ENCODE data around the gene WFIKKN2.
"Not testable (repeated sequence)": the region's sequence is repeated elsewhere in the genome, so short reads cannot be mapped to it uniquely, and the experiment has no call there.

The WFIKKN2 gene

DNA sequence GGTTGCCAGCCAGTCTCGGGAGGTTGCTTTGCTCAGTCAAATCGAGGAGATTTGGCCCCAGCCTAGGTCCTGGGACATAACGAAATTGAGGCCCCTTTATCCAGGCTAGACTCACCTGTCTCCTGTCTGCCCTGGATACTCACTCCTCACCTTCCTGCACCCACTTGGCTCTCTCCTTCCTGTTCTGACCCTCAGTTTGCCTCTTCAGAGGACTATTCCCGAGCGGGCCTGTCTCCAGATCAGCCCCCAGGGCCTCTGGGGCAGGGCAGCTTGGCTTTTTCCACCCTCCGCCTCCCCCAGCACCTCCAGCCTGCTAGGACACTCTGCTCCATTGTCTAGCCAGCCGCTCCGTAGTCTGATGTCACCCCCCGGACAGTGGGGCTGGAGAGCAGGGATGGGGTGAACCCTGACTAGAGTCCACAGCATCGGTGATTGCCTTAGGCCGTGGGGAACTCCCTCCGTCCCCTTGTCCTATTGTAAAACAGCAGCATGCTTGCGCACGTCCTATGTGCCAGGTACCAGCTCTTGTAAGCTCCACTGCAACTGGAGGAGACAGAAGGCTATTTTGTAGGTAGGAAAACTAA lies 8.8 kb downstream of the WFIKKN2 start:
- peak in 28 of 42 donors; percentile 35 to 84 (median 64) for DNase-seq
- intact Hi-C loops (cut with DNase I), result loop anchor here (5.0 kb wide), 1 partner anchor 297 kb away; the partner anchor contains the start of gene SPATA20

GRCh38 chr17:50845240-50846147 lies 10.1 kb downstream of the WFIKKN2 start:
- DNase-seq, result peak in 21 of 42 donors; percentile 11 to 82 (median 49)
- intact Hi-C loops (cut with DNase I), result no loop called here

DNA sequence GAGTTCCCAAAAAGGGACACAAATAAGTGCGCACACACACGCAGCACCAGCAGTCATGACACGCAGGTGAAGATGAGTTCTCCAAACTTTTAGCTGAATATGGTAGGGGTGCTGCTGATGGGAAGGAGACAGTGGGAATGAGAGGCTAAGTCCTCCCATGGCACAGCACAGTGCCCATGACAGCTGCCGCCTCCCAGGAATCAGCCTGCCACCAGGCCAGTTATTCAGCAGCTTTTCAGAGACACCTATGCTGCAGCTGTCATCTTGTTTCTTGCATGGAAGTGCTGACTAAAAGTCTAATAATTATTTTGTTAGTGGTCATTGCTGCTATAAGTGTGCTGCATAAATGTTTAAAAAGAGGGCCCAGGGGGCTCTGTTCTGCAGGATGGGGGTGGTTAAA lies 12.2 kb downstream of the WFIKKN2 start:
- peak in 1 of 42 donors; percentile 11 for DNase-seq
- intact Hi-C loops (cut with DNase I), result no loop called here

GRCh38 chr17:50848039-50848438 lies 12.7 kb downstream of the WFIKKN2 start:
- peak in 1 of 42 donors; percentile 2 for DNase-seq
- intact Hi-C loops (cut with DNase I), result no loop called here

DNA sequence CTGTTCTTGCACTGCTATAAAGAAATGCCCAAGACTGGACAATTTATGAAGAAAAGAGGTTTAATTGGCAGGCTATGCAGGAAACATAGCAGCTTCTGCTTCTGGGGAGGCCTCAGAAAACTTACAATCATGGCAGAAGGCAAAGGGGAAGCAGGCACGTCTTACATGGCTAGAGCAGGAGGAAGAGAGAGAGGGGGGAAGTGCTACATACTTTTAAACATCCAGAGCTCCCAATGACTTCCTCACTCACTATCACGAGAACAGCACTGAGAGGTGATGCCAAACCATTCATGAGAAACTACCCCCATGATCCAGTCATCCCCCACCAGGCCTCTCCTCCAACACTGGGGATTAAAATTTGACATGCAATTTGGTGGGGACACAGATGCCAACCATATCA lies 13.3 kb downstream of the WFIKKN2 start:
- peak in 2 of 42 donors; percentile 3 to 21 for DNase-seq
- intact Hi-C loops (cut with DNase I), result no loop called here

DNA sequence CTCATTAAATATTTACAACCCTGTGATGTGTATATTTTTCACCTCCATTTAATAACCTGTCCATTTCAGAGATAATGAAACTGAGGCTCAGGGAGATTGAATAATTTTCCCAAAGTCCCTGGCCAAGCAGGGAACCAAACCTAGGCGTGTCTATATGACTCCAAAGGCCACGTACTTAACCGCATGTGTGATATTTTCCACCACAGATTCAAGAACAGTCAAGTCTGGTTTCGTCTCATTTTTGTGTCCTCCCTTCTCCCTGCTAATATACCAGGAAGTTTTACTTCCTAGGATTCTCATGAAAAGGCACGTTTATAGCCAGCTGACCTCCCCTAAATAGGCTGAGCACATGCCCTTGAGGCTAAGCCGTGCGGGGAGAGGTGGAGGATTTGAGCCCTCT lies 15.3 kb downstream of the WFIKKN2 start:
- intact Hi-C loops (cut with DNase I), result loop anchor here (5.0 to 10.0 kb wide), 2 partner anchors 102 to 304 kb away; partner anchors contain the start of gene NME1
- DNase-seq, result no peak

- intact Hi-C loops (cut with DNase I), result loop anchor here (5.0 to 10.0 kb wide), 2 partner anchors 99 to 302 kb away; partner anchors contain the start of gene NME1
- peak in 1 of 42 donors; percentile 22 for DNase-seq
Measured at GRCh38 chr17:50853015-50853615, 17.7 kb downstream of the WFIKKN2 start.

DNA sequence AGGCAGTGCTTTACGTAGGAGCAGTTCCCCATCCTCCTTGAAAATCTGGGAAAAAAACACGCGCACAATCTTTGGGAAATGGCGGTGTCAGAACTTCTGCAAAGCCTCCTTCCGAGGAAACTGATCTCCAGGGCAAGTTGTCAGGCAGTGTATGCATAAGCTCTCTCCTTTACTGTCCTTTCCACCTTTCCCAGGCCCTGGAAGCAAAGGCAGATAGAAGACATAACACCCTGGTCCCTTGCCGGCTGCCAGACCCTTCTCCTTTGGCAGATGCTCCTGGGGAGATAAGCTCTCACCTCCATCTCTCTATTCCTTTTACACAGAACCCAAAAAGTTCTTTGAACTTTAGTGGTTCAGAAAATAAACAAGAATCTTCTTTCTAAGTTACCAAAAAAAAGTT lies 18.4 kb downstream of the WFIKKN2 start:
- intact Hi-C loops (cut with DNase I), result loop anchor here (5.0 to 10.0 kb wide), 2 partner anchors 99 to 301 kb away; partner anchors contain the start of gene NME1
- DNase-seq, result peak in 2 of 42 donors; percentile 4 to 17

- intact Hi-C loops (cut with DNase I), result loop anchor here (10.0 kb wide), 1 partner anchor 299 kb away; the partner anchor contains the start of gene NME1
- no peak for DNase-seq
Measured at GRCh38 chr17:50855708-50856330, 20.4 kb downstream of the WFIKKN2 start.

DNA sequence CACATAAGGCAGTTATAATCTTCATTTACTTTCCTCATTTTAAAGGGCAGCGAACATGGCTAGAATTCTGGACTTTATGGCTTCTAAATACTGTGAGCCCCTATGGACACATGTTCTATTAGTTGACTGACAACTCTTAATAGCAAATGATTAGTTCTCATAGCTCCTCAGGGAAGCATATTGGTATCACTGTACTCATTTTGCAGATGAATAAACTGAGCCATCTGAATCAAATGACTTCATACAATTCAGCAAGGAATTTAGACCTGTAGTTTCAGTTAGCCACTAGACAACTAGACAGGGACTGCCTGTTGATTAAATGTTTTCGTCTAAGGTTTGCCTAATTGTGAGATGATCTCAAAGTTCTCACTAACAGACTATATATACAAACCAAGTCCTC lies 21.0 kb downstream of the WFIKKN2 start:
- intact Hi-C loops (cut with DNase I), result loop anchor here (10.0 kb wide), 1 partner anchor 298 kb away; the partner anchor contains the start of gene NME1

DNA sequence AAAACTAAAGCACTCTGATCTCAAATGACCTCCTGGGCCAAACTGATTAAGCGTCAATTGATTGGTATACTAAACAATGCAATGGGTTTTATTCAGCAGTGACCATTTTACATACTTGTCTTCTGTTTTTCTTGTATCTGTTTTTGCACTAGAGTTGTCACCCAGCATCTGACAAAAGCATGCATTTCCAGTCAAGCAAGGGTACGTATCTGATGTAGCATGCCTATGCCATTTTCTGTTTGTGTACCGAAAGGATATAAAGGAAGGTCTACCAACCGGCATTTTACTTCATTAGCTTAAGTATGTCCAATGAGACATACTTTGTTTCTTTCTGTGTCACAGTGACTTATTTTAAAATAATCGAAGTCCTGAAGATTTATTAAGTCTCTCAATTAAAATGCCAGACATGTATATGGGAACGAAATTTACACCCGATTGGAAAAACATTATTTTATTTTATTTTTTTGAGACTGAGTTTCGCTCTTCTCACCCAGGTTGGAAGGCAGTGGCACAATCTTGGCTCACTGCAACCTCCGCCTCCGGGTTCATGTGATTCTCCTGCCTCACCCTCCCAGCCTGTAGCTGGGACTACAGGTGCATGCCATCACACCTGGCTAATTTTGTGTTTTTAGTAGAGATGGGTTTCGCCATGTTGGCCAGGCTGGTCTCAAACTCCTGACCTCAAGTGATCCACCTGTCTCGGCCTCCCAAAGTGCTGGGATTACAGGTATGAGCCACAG lies 23.3 kb downstream of the WFIKKN2 start:
- intact Hi-C loops (cut with DNase I), result loop anchor here (10.0 kb wide), 1 partner anchor 296 kb away; the partner anchor contains the start of gene NME1
- no peak for DNase-seq

More for the DNA sequence above, 21.0 kb downstream of the WFIKKN2 start:
- DNase-seq, result no peak

DNA sequence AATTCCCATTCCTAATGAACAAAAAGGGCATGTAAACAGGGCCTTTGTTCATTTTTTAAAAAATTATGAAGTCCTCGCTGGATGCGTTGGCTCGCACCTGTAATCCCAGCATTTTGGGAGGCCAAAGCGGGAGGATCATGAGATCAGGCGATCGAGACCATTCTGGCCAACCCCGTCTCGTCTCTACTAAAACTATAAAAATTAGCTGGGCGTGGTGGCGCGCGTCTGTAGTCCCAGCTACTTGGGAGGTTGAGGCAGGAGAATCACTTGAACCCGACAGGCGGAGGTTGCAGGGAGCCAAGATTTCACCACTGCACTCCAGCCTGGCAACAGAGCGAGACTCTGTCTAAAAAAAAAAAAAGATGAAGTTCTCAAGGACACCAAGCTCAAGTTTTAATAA lies 24.3 kb downstream of the WFIKKN2 start:
- intact Hi-C loops (cut with DNase I), result loop anchor here (10.0 kb wide), 1 partner anchor 295 kb away; the partner anchor contains the start of gene NME1
- not testable (repeated sequence) for DNase-seq

GRCh38 chr17:50861334-50861676 lies 25.9 kb downstream of the WFIKKN2 start:
- intact Hi-C loops (cut with DNase I), result no loop called here

DNA sequence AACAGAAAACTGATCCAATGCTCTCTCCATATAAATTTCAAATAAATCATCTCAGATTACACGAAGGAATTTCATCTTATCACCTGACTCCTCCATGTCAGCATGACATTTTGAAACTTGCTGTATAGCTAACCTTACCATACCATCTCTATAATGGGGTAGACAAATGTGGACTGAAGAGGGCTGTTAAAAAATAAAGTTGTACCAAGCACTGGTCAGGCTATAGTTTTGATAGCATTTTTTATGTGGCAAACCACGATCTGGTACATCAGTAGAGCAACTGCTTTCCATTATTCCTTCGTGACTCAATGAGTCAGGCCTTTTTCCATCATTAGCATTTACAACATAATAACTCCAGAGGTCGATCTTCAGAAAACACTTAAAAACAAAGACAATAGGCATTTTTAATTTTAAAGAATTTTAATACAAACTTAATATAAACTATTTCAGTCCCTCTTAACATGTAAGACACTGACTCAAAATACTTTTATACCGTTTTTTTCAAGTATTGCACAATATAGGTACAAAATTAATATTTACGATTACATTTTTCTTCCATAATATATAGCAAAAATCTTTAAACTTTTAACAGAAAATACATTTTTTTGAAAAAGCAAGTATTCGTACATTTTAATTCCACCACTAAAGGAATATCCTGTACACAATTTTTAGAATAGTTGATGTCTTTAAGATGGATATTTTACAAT lies 26.6 kb downstream of the WFIKKN2 start:
- intact Hi-C loops (cut with DNase I), result no loop called here

More at GRCh38 chr17:50861334-50861676, 25.9 kb downstream of the WFIKKN2 start:
- no peak for DNase-seq

DNA sequence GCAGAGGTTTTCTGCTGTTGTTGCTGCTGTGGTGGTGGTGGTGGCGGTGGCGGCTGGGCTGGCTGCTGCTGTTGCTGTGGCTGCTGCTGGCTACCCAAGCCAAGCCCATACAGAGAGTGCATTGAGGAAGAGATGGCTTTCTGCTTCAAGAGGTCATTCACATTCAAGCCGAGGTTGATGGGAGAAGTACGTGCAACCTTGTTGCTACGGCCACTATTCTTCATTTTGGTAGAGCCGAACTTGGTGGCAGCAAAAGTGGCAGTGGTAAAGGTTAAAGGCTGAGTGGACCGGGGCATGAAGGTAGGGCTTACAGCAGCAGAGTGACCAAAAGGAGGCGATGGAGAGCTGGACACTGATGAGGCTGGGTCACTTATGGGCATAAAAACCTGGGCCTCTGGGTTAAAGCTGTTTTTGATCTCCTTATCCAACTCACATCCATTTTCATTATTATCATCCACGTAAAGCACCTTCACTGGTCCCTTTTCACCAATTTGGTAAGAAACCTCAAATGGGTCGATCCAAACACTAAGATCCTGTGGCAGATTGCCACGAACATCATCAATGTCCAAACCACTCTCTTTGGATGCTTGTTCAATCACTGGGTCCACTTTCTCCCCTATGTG lies 27.9 kb downstream of the WFIKKN2 start:
- intact Hi-C loops (cut with DNase I), result no loop called here

More for the DNA sequence above, 26.6 kb downstream of the WFIKKN2 start:
- no peak for DNase-seq

GRCh38 chr17:50863931-50864330 lies 28.5 kb downstream of the WFIKKN2 start:
- DNase-seq, result no peak
- intact Hi-C loops (cut with DNase I), result loop anchor here (2.0 kb wide), 1 partner anchor 85 kb away; no protein-coding TSS in a partner anchor

More for the DNA sequence above, 27.9 kb downstream of the WFIKKN2 start:
- DNase-seq, result peak in 41 of 42 donors; percentile 41 to 89 (median 68)

DNA sequence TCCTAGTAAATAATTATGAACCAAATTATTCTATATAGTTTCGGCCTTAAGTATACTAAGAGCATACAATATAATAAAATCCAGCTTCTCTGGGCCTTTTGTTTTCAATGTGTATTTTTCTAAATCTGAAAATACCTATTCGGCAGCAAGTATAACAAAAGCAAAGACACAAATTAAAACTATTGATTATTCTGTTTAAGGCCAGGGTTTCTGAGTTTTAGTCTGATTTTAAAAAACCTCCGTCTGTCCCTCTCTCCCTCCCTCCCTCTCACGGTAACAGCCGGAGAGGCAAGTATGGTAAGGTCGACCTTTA lies 29.3 kb downstream of the WFIKKN2 start:
- no peak for DNase-seq
- intact Hi-C loops (cut with DNase I), result loop anchor here (2.0 kb wide), 1 partner anchor 84 kb away; no protein-coding TSS in a partner anchor

Measured in head of caudate nucleus (tissue), 42 donors.